HG02885 (cell line): Measurements from ENCODE around the gene UBN1.
"Not testable (repeated sequence)": the region's sequence is repeated elsewhere in the genome, so short reads cannot be mapped to it uniquely, and the experiment has no call there.

Experiments used
- ATAC-seq: cut with Tn5 transposase; IDR thresholded peaks from one replicate; pipeline ENCODE4 v1.9.1; 2021; ENCODE audit warnings: mild to moderate bottlenecking; ENCODE audit not compliant: unreplicated experiment, poor library complexity

Gene UBN1

GRCh38 chr16:4880006-4880580 lies 32.8 kb downstream of the UBN1 start:
- no peak for ATAC-seq

- ATAC-seq = no peak
Measured at GRCh38 chr16:4882000-4882632, 34.8 kb downstream of the UBN1 start.

- no peak for ATAC-seq
Measured at GRCh38 chr16:4882633-4883285, 35.5 kb downstream of the UBN1 start.

- no peak for ATAC-seq
Measured at GRCh38 chr16:4883501-4883900, 36.2 kb downstream of the UBN1 start.

GRCh38 chr16:4884209-4884608 lies 36.9 kb downstream of the UBN1 start:
- ATAC-seq = no peak

GRCh38 chr16:4884972-4885874 lies 37.9 kb downstream of the UBN1 start:
- ATAC-seq = no peak

GRCh38 chr16:4886151-4886550 lies 38.9 kb downstream of the UBN1 start:
- no peak for ATAC-seq

- no peak for ATAC-seq
Measured at GRCh38 chr16:4888428-4889135, 41.3 kb downstream of the UBN1 start.

- no peak for ATAC-seq
Measured at GRCh38 chr16:4890026-4890425, 42.7 kb downstream of the UBN1 start.

GRCh38 chr16:4890686-4891085 lies 43.4 kb downstream of the UBN1 start:
- no peak for ATAC-seq

- ATAC-seq = no peak
Measured at GRCh38 chr16:4891097-4891885, 44.0 kb downstream of the UBN1 start.

GRCh38 chr16:4891886-4892216 lies 44.6 kb downstream of the UBN1 start:
- ATAC-seq = no peak

GRCh38 chr16:4892361-4893102 lies 45.3 kb downstream of the UBN1 start:
- ATAC-seq = no peak

GRCh38 chr16:4893103-4893862 lies 46.0 kb downstream of the UBN1 start:
- no peak for ATAC-seq

- no peak for ATAC-seq
Measured at GRCh38 chr16:4894276-4895150, 47.2 kb downstream of the UBN1 start.

- no peak for ATAC-seq
Measured at GRCh38 chr16:4895366-4895765, 48.1 kb downstream of the UBN1 start.

GRCh38 chr16:4896761-4897160 lies 49.5 kb downstream of the UBN1 start:
- not testable (repeated sequence) for ATAC-seq
